Testis (tissue), 2 donors: ENCODE measurements around the gene SPINK8.

Experiments used
- CTCF ChIP-seq, 3 experiments: fragments of 450-650 bp in 2 of 3; fragments of 200-600 bp in 1 of 3; sonication (generic) in 1 of 3; IDR thresholded peaks; one replicate each; pipeline ENCODE4 v1.5.1; 2016 to 2019; ENCODE audit warnings: antibody characterized with exemption in 3 of 3, mild to moderate bottlenecking in 2 of 3, moderate library complexity in 1 of 3
- POLR2A ChIP-seq: fragments of 450-650 bp; IDR thresholded peaks from one replicate; pipeline ENCODE4 v1.6.1; 2017; ENCODE audit warnings: antibody characterized with exemption, mild to moderate bottlenecking, moderate library complexity

DNA sequence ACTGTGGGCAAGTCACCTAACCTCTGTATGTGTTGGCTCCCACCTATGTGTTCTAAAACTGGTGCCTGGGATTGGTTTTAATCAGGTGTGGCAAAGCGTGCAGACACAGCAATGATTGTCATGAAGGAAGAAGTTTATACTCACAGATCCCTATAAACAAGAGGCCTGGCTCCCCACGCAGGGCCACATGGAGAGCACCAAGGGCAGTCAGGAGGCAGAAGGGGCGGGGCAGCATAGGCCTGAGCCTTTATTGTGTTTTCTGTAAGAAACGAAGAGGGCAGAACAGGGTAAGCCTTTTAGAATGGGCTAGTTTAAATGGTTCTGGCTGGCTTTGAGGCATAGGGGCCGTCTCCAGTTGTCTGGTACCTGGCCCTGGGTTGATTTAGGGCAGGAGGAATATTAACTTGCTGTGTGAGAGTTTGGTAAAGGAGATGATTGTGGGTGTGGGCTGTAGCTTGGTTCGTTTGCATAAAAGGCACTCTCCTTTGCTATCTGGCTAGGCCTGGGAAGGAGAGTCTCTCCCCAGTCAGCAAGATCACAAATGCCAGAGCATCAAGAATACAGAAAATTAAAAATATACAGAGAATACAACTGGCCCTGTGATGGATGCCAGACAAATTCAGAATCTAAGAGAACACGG is 36.4 kb upstream of the SPINK8 start:
- TF ChIP-seq CTCF (IDR thresholded peaks at IDR 0.05) = no peak
- no peak for TF ChIP-seq POLR2A
